Spleen (tissue), 7 donors: ENCODE measurements around the gene HSD17B2.

Experiments used
- CTCF ChIP-seq, 11 experiments: fragments of 200-600 bp in 7 of 11; fragments of 450-650 bp in 4 of 11; sonication (generic) in 4 of 11; IDR thresholded peaks in 8 of 11; conservative IDR thresholded peaks in 3 of 11; 1 replicate in 7 of 11; 2 replicates in 4 of 11; pipeline versions ENCODE4 v1.4.0 to v1.8.0; 2016 to 2021; ENCODE audit warnings: antibody characterized with exemption in 11 of 11, inconsistent platforms in 4 of 11, mild to moderate bottlenecking in 1 of 11
- POLR2A ChIP-seq, 3 donors: fragments of 450-650 bp; IDR thresholded peaks; one replicate each; pipeline ENCODE4 v1.5.1; 2017; ENCODE audit warnings: antibody characterized with exemption in 3 of 3, mild to moderate bottlenecking in 1 of 3
- POLR2AphosphoS5 ChIP-seq, 3 donors: sonication (generic); formaldehyde crosslinking; IDR thresholded peaks; one replicate each; pipeline ENCODE4 v1.5.1; 2017; ENCODE audit warnings: antibody characterized with exemption in 3 of 3
- donor health status: DM: no; HTN: no; CAD: no; lungs with moderate emphysema.
- donor health status: DM: no; HTN: no; CAD: no.
- donor health status: DM: no; HTN: no; CAD: no.

- TF ChIP-seq POLR2A (IDR thresholded peaks at IDR 0.05) (no peak), CTCF (IDR thresholded peaks at IDR 0.05 in 8 of 11, conservative IDR thresholded peaks at IDR 0.05 in 3 of 11) (no peak), POLR2AphosphoS5 (IDR thresholded peaks at IDR 0.05) (no peak)
Measured at GRCh38 chr16:82108100-82108499, 73.0 kb downstream of the HSD17B2 start.
